NCI-H2171 (cell line): Measurements from ENCODE around the gene ETDB.
A peak's percentile ranks its signal among the peaks of the same experiment; 100 is the strongest.
"Not testable (repeated sequence)": the region's sequence is repeated elsewhere in the genome, so short reads cannot be mapped to it uniquely, and the experiment has no call there.

Source experiments
- DNase-seq: peaks from one replicate; lab custom pipeline; 2025; lab: John Stamatoyannopoulos, UW

The ETDB gene

DNA sequence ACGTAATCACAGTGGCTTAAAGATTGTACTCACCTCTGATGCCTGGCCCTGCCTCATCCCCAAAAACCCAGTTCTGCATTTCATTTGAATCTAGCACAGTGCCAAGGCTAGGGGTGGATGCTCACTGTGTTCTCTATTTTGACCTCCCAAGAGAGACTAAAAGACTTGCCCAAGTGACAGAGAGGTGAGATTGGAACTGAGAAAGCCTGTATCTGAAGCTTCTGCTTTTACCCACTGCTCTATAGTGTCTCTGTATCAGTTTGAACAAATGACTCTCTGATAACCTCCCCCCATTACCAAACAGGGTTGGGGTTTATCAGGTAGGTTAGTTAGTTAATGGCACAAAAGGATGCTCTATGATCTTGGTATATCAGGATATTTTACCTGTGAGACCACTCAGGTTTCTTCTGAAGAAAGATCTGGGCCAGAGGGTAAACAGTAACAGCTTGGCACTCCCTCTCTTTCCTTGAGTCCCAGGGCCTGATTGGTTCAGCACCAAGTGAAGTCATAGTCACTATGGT, at the start of gene ETDB:
ETDB (minus strand) TSS at position 471 of the 521 bp plus-strand sequence. CDS start 1,265 bp downstream, outside the sequence.
- not testable (repeated sequence) for DNase-seq

- DNase-seq: not testable (repeated sequence)
Observed at GRCh38 chrX:135169534-135169933, 49.2 kb upstream of the ETDB start.

- DNase-seq: no peak
Observed at GRCh38 chrX:135168486-135168885, 48.2 kb upstream of the ETDB start.

- DNase-seq: not testable (repeated sequence)
Observed at GRCh38 chrX:135154688-135155087, 34.4 kb upstream of the ETDB start.

DNA sequence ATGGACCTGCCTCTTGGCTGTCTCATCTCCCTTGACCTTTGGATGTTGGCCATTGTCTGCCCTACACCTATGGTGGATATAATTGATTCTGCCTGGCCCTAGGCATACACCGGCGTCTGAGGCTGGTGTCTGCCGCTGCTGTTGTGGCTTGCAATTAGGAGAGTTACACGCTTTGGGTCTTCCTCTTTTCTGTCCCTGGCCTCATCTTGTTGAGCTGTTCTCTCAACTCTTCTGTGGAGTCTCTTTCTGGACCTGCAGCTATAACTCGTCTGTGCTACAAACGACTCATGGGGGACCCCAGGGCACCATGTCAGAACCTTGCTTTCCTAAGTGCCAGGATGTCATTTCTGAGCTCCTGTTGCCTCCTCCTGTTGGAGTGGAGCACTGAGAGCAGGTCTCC, 5.8 kb upstream of the ETDB start:
- not testable (repeated sequence) for DNase-seq

GRCh38 chrX:135116064-135116463, 4.3 kb downstream of the ETDB start:
- not testable (repeated sequence) for DNase-seq

- DNase-seq: no peak
Observed at GRCh38 chrX:135114392-135114791, 5.9 kb downstream of the ETDB start.

GRCh38 chrX:135112743-135113142, 7.6 kb downstream of the ETDB start:
- DNase-seq: no peak

- DNase-seq: no peak
Observed at GRCh38 chrX:135112096-135112729, 8.1 kb downstream of the ETDB start.

GRCh38 chrX:135109554-135109953, 10.8 kb downstream of the ETDB start:
- DNase-seq: no peak

DNA sequence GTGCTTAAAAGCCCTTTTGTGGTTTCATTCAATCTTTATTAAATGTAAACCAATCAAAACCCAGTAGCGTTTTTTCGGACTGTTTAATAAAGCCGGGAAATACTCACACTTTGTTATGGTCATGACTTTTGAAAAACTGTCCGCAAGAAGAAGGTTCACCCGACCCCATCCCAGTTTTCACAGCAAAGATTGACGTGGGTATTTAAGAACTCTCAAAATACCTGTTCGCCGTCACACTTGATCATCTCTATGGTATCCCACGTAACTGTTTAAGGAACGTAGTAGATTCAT, 20.9 kb downstream of the ETDB start:
- no peak for DNase-seq

- DNase-seq: not testable (repeated sequence)
Observed at GRCh38 chrX:135097196-135097744, 23.1 kb downstream of the ETDB start.

- DNase-seq: no peak
Observed at GRCh38 chrX:135095715-135096114, 24.6 kb downstream of the ETDB start.

- DNase-seq: no peak
Observed at GRCh38 chrX:135094726-135095125, 25.6 kb downstream of the ETDB start.

GRCh38 chrX:135089126-135089525, 31.2 kb downstream of the ETDB start:
- DNase-seq: no peak

- DNase-seq: peak; percentile 48
Observed at GRCh38 chrX:135087867-135088266, 32.5 kb downstream of the ETDB start.

DNA sequence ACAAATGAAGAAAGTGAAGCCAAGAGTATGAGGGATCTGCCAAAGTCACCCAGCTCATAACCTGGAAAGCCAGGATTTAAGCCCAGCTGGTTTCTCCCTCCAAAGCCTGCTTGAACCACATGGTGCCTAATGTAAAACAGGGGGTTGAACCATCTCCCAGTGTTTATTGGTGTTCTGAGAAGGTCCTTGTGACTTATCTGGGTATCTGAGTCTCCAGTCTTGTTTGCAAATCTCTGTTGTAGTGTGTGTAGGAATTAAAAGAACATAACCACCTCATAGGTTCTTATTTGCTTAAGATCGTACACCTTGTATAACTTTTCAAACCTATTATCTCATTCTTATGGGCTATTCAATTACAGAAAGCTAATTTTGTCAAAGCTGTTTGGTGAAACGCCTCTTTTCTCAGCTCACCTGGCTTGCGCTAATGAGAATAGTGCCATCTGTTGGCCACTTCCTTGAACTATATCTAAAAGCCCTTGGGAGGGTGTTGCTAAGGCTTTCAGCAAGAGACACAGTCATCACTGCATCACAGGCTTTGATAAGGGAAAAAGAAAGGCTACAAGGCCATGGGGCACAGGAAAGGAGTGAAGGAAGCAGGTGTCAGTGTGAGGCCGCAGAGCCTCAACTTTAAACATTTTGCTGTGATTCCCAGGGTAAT, 34.0 kb downstream of the ETDB start:
- DNase-seq: peak; percentile 52

DNA sequence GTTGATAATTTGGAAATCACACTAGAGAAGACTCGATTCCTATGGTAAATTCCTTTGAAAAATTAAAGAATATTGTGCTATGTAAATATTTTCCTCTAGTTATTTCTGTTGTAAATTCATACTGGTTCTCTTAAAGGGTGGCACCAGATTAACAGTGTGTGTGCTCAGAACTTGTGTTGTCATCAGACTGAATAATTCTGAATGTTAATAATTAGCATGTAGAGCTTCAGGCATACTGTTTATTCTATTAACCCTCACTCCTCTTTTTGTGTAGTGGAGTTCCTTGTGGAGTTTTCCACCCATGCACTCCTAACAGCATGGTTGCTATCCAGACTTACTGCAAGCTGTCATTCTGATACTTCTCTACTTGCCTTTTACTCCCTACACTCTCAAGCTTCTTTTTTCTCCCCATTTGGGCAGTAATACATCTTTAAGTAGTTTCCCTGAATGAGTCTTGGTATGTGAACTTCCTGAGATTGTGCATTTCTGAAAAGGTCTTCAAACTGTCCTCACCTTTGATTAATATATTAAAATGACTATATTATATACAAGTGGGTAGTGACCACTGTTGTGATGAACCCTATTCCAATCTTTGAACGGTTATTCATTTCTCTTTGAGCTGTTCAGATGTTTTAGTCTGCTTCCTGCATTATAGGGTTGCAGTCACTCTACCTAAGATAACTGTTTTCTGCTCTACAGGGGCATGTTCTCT, 38.5 kb downstream of the ETDB start:
- DNase-seq: no peak
